HepG2 (cell line): ENCODE measurements around the gene PRKCSH. TPM values are rescaled to one million over a fixed set of nuclear protein-coding genes. Genes with fewer than 3 reads are reported as not detected.

ENCODE experiments used
- ATAC-seq: fragments of 200-7000 bp; cut with Tn5 transposase; 3 replicates; pipeline ENCODE4 v1.9.1; 2020; ENCODE audit warnings: mild to moderate bottlenecking, moderate library complexity
- BruUV-seq: library from RNA; stranded (reverse); fragments of 400-500 nt; replicated peaks from 2 replicates; lab custom pipeline; 2021; lab: Mats Ljungman, UMichigan
- CTCF ChIA-PET: fragments of 300-600 bp; formaldehyde crosslinking; extraction: SDS; loops from one replicate; lab custom pipeline; 2021; ENCODE audit warnings: low total read pairs, inconsistent platforms, low intra/inter-chr PET ratio; lab: Yijun Ruan, JAX
- POLR2A ChIA-PET: fragments of 350-600 bp; sonication (Branson Sonifier 250); formaldehyde crosslinking; loops from one replicate; lab custom pipeline; 2020; ENCODE audit warnings: antibody characterized with exemption, inconsistent platforms; lab: Yijun Ruan, JAX
- DNase-seq: peaks from one replicate; pipeline ENCODE4 v3.0.0-alpha.2; 2015; ENCODE audit warnings: low spot score
- FAIRE-seq: peaks from 3 replicates; lab custom pipeline; 2011; peaks lifted over from hg19 to GRCh38; lab: Jason Lieb, UNC
- H2AFZ ChIP-seq: one replicate; pipeline ENCODE4 v1.6.1; 2011; ENCODE audit warnings: low read length, inconsistent platforms
- H3K27ac ChIP-seq: fragments of 300-600 bp; 3 replicates; pipeline ENCODE4 v1.8.0; 2011; ENCODE audit warnings: mixed run types, mild to moderate bottlenecking, mixed read lengths, low read length, inconsistent platforms; ENCODE audit not compliant: insufficient read depth; ENCODE audit errors: extremely low read length
- H3K27me3 ChIP-seq, 2 experiments: fragments of 200-600 bp in 1 of 2; 2 replicates in 1 of 2; 3 replicates in 1 of 2; pipeline versions ENCODE4 v1.6.0 to v1.8.0; 2011; ENCODE audit warnings: low read length in 2 of 2, mild to moderate bottlenecking in 2 of 2, moderate library complexity in 2 of 2, inconsistent platforms in 1 of 2; ENCODE audit not compliant: insufficient read depth in 2 of 2, control insufficient read depth in 1 of 2
- H3K36me3 ChIP-seq, 2 experiments: fragments of 200-600 bp in 1 of 2; replicated peaks in 1 of 2; 2 replicates in 1 of 2; 3 replicates in 1 of 2; pipeline versions ENCODE4 v1.5.1 to v1.8.0; 2011; ENCODE audit warnings: low read length in 2 of 2, inconsistent platforms in 1 of 2; ENCODE audit not compliant: insufficient read depth in 2 of 2, control insufficient read depth in 1 of 2
- H3K4me1 ChIP-seq: 2 replicates; pipeline ENCODE4 v1.5.1; 2012; ENCODE audit warnings: low read length, inconsistent platforms; ENCODE audit not compliant: insufficient read depth
- H3K4me2 ChIP-seq: 2 replicates; pipeline ENCODE4 v1.6.0; 2011; ENCODE audit warnings: low read depth, low read length, inconsistent platforms
- H3K4me3 ChIP-seq, 3 experiments: fragments of 200-600 bp in 1 of 3; sonication (generic), shearing (Covaris generic) in 1 of 3; replicated peaks in 1 of 3; 2 replicates each; pipeline ENCODE4 v1.5.1; 2011 to 2016; ENCODE audit warnings: low read length in 3 of 3, inconsistent platforms in 2 of 3, low read depth in 2 of 3, mild to moderate bottlenecking in 2 of 3, control low read depth in 1 of 3, mixed read lengths in 1 of 3; ENCODE audit not compliant: insufficient read depth in 1 of 3
- H3K79me2 ChIP-seq: one replicate; pipeline ENCODE4 v1.6.1; 2011; ENCODE audit warnings: low read length, inconsistent platforms; ENCODE audit not compliant: insufficient read depth
- H3K9ac ChIP-seq: 2 replicates; pipeline ENCODE4 v1.6.0; 2011; ENCODE audit warnings: mild to moderate bottlenecking, low read depth, low read length, inconsistent platforms; ENCODE audit not compliant: insufficient read depth
- H3K9me3 ChIP-seq: 2 replicates; pipeline ENCODE4 v1.5.1; 2012; ENCODE audit warnings: mild to moderate bottlenecking, low read length
- H4K20me1 ChIP-seq: 2 replicates; pipeline ENCODE4 v1.6.0; 2011; ENCODE audit warnings: inconsistent platforms, mild to moderate bottlenecking, low read length, moderate library complexity; ENCODE audit not compliant: insufficient read depth
- AGO1 ChIP-seq: fragments of 200-400 bp; formaldehyde crosslinking; IDR thresholded peaks from 2 replicates; pipeline ENCODE4 v1.6.1; 2017; ENCODE audit warnings: mild to moderate bottlenecking, low read depth, low read length, moderate library complexity; ENCODE audit not compliant: poor library complexity, severe bottlenecking
- BCL6 ChIP-seq: IDR thresholded peaks from 2 replicates; pipeline ENCODE4 v1.6.1; 2016; ENCODE audit warnings: missing genetic modification reagents, missing compliant biosample characterization
- NFKBIZ ChIP-seq: IDR thresholded peaks from 2 replicates; pipeline ENCODE4 v1.6.1; 2018; ENCODE audit warnings: missing genetic modification reagents, missing compliant biosample characterization
- PRDM10 ChIP-seq: sonication (generic); formaldehyde crosslinking; IDR thresholded peaks from 2 replicates; pipeline ENCODE4 v1.4.0; 2020; ENCODE audit warnings: low read depth, missing genetic modification reagents
- SMARCE1 ChIP-seq: fragments of 450-650 bp; IDR thresholded peaks from 2 replicates; pipeline ENCODE4 v1.6.1; 2017; ENCODE audit warnings: borderline replicate concordance
- THRA ChIP-seq: sonication (generic); formaldehyde crosslinking; IDR thresholded peaks from 2 replicates; pipeline ENCODE4 v1.4.0; 2020; ENCODE audit warnings: missing genetic modification reagents, borderline replicate concordance
- TSC22D2 ChIP-seq: sonication (generic); formaldehyde crosslinking; IDR thresholded peaks from 2 replicates; pipeline ENCODE4 v1.5.1; 2020; ENCODE audit warnings: missing genetic modification reagents, mild to moderate bottlenecking, borderline replicate concordance
- ZKSCAN8 ChIP-seq: IDR thresholded peaks from 2 replicates; pipeline ENCODE4 v1.6.1; 2016; ENCODE audit warnings: borderline replicate concordance, missing genetic modification reagents, missing compliant biosample characterization
- ZMYM2 ChIP-seq: sonication (generic); formaldehyde crosslinking; IDR thresholded peaks from 2 replicates; pipeline ENCODE4 v1.8.0; 2022; ENCODE audit warnings: mild to moderate bottlenecking, missing genetic modification reagents
- ZNF276 ChIP-seq: sonication (generic); formaldehyde crosslinking; IDR thresholded peaks from 2 replicates; pipeline ENCODE4 v1.4.0; 2020; ENCODE audit warnings: mild to moderate bottlenecking, low read depth, missing genetic modification reagents
- ZNF572 ChIP-seq: sonication (generic); formaldehyde crosslinking; IDR thresholded peaks from 2 replicates; pipeline ENCODE4 v1.5.1; 2020; ENCODE audit warnings: mild to moderate bottlenecking, missing genetic modification reagents
- ZNF780A ChIP-seq: sonication (generic); formaldehyde crosslinking; IDR thresholded peaks from 2 replicates; pipeline ENCODE4 v1.8.0; 2022; ENCODE audit warnings: mild to moderate bottlenecking, missing genetic modification reagents, moderate library complexity
- WGBS: methylation state at CpG from one replicate; pipeline ENCODE4 v1.1.6; 2017; ENCODE audit warnings: low lambda C conversion rate; 5-methylcytosine and 5-hydroxymethylcytosine counted together
- in situ Hi-C: cut with HindIII; loops from 2 replicates; pipeline ENCODE4 v1.10.0; 2017; ENCODE audit warnings: low pct_unique_long_range_greater_than_20kb; ENCODE audit not compliant: extremely low pct_ligation_motif_present
- intact Hi-C: fragments of 100-400 bp; cut with micrococcal nuclease; formaldehyde crosslinking; loops from one replicate; pipeline ENCODE4 v1.10.0; 2022; ENCODE audit not compliant: unreplicated experiment
- polyA plus RNA-seq, 8 experiments: library from polyadenylated mRNA; depleted of rRNA in 3 of 8; stranded (reverse) in 7 of 8; unstranded in 1 of 8; fragments of >200 nt; fragmentation: Illumina TruSeq in 4 of 8; extraction: Trizol in 4 of 8; gene quantifications; 2 replicates each; pipeline versions ENCODE4 v1.2.1 to v1.2.3, GENCODE V29; 2011 to 2016; ENCODE audit warnings: low read depth in 4 of 8, missing spikeins in 1 of 8, mixed read lengths in 1 of 8; ENCODE audit not compliant: insufficient read depth in 1 of 8
- total RNA-seq, 5 experiments: library from RNA; depleted of rRNA; stranded (reverse); fragments of >200 nt; fragmentation: Illumina TruSeq; extraction: Trizol; gene quantifications; 2 replicates each; pipeline ENCODE4 v1.2.3, GENCODE V29; 2016; ENCODE audit warnings: low read depth in 1 of 5

The PRKCSH gene
- total and polyA plus RNA-seq, 2 of the 13 experiments (the other 11 are each of a cell fraction or from before 2014, with no cell fraction given) = 85.1 to 125 TPM

- H3K4me2 ChIP-seq = no peak overlapping the region
- 95% methylated on average over 6 of the region's 6 CpGs for WGBS
- ChIA-PET CTCF (no interaction called here), POLR2A (no interaction called here)
- FAIRE-seq (no peak), DNase-seq (no peak), ATAC-seq (no peak)
- no peak overlapping the region for H2AFZ ChIP-seq
- no peaks in the 10 kb centered on the region for H4K20me1 ChIP-seq
- H3K4me3 ChIP-seq = no peak overlapping the region
- peaks cover under 1% of the 10 kb centered on the region for H3K79me2 ChIP-seq
- intact Hi-C loops (loop anchor here (5.0 kb wide), 1 partner anchor 88 kb away; no protein-coding TSS in a partner anchor), in situ Hi-C loops (no loop called here)
- H3K36me3 ChIP-seq = peaks cover 7 to 12% of the 10 kb centered on the region in 2 experiments; a peak in 3 of 5 replicates
- H3K9ac ChIP-seq = no peak overlapping the region
- TF ChIP-seq THRA = no peak
- TF ChIP-seq ZNF276 (CRISPR knock-in tag) = no peak
- TF ChIP-seq ZNF780A (CRISPR knock-in tag) = no peak
- no peak for TF ChIP-seq ZNF572 (CRISPR knock-in tag)
- no peak for TF ChIP-seq ZMYM2
- TF ChIP-seq TSC22D2 (CRISPR knock-in tag) = no peak
- TF ChIP-seq AGO1 = no peak
- no peak for TF ChIP-seq PRDM10 (CRISPR knock-in tag)
- TF ChIP-seq BCL6 (CRISPR knock-in tag) = no peak
- no peak for TF ChIP-seq NFKBIZ (CRISPR knock-in tag)
- TF ChIP-seq SMARCE1 = no peak
- TF ChIP-seq ZKSCAN8 (CRISPR knock-in tag) = no peak
- H3K4me1 ChIP-seq = peaks cover under 1% of the 10 kb centered on the region
- H3K27ac ChIP-seq = no peak overlapping the region
- no peaks in the 10 kb centered on the region; a peak in 1 of 5 replicates for H3K27me3 ChIP-seq
- BruUV-seq = no TSS peak
- H3K9me3 ChIP-seq = no peaks in the 10 kb centered on the region
These were observed 63.8 kb downstream of the PRKCSH start for GRCh38 chr19:11499220-11499726.
